Islet precursor cell (in vitro differentiated cells): ENCODE measurements around the gene ACSL5.

ENCODE experiments used
- DNase-seq: peaks from one replicate; pipeline ENCODE4 v3.0.0-alpha.2; 2018

The ACSL5 gene

DNA sequence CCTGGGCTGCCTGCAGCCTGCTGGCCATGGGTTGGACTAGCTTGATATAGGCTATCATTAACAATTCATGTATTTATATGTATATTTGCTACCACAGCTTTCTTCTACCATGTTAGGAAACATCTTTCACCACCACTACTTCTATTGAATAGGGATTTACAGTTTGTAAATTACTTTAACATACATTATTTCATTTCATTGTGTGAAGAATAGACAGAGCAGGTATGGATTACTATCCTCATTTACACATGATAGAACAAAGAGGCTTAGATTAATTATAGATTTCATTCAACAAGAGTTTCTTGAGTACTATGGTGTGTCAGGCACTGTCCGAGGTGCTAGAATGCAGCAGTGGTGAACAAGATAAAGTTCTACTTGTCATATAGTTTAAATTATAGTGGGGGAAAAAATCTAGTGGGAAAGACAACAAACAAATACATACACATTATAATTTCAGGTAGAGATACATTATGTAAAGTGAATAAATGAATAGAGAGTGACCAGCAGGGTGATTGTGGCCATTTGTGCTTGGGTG, 93.7 kb downstream of the ACSL5 start:
- no peak for DNase-seq

DNA sequence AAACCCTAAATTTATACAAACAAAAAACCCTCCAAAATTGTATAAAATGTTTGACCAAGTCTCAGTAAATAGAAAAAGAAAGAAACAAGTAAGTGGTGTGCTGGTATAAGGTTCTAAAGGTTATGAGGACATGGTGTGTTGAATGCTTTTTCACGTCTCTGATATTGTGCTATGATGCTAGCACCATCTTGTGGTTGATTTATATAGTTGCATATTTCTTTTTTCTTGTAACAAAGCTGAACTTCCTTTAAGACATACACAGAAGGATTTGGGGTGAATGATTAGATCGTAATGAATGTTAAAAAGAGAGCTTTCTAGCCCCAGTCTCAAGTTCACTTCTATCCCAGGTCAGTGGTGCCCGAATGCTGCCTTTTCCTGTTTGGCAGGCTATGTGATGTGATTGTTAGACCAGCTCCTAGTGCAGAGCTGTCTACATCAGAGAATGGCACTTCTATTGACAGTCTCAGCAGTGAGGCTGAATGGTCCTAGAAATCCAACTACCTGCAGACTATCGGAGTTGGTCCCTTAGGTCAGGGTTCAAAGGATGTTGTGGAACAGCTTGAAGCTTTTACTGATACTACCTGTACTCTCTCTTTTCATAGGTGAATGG, 98.1 kb downstream of the ACSL5 start:
- no peak for DNase-seq

DNA sequence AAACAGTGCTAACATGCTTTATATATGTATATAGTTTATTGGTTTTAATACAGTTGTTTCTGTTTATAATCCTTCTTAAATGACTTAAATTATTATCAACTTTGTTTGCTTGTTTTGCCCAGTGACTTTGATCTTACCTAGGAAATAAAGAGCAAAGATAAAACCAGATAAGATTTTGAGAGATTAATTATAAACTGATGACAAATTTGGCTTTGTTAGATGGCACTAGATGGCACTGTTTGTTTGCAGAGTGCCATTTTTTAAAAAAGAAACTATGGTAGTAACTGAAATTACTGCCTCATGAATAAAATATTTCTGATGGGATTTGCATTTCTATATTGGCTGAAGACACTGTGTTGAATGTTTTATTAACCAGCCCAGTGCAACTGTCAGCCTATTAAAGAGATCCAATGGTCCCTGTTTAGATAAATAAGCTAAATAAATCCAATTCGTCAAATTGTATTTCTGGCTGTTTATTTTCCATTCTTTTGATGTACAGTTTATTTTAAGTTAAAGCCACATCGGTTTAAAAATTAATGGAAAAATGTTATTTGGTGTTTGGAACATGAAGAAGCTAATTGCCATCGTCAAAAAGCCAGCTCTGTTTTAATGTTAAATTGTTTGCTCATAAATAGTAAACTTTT, 101.8 kb downstream of the ACSL5 start:
- DNase-seq = no peak
